ENCODE results near the gene GALNT9. TPM values are rescaled to one million over a fixed set of nuclear protein-coding genes. Genes with fewer than 3 reads are reported as not detected.

The GALNT9 gene
- polyA plus RNA-seq, 1 of the 3 experiments (the other 2 are of a cell fraction): not detected

GRCh38 chr12:132200800-132201199 lies 128.6 kb downstream of the GALNT9 start:
- no peak overlapping the region for H3K4me3 ChIP-seq (ENCODE audit: low read depth in 2 of 2, low read length in 1 of 2)
- H3K9ac ChIP-seq: no peak overlapping the region
- ChIA-PET CTCF (no interaction called here), POLR2A (no interaction called here)
- WGBS (ENCODE audit: low lambda C conversion rate): 58% methylated on average over 6 of the region's 19 CpGs
- no peaks in the 10 kb centered on the region for H3K9me2 ChIP-seq
- no peak overlapping the region for H2AFZ ChIP-seq (ENCODE audit: low read depth)
- H3K27ac ChIP-seq (ENCODE audit: low read depth in 2 of 2, low read length in 1 of 2): no peak overlapping the region
- H4K20me1 ChIP-seq (ENCODE audit: insufficient read depth): no peaks in the 10 kb centered on the region
- H3F3A ChIP-seq (replicated peaks; ENCODE audit: insufficient read depth): no peaks in the 10 kb centered on the region
- H3K4me1 ChIP-seq (ENCODE audit: control insufficient read depth in 1 of 2, insufficient read depth in 2 of 2, low read depth in 1 of 2, low read length in 1 of 2): no peaks in the 10 kb centered on the region; a peak in 1 of 4 replicates
- H3K4me2 ChIP-seq: no peak overlapping the region
- no peak for TF ChIP-seq TEAD4 (IDR thresholded peaks at IDR 0.05; ENCODE audit: borderline replicate concordance, insufficient read depth)
- TF ChIP-seq ELF1 (IDR thresholded peaks at IDR 0.05): no peak
- TF ChIP-seq GATA2 (CRISPR knock-in tag; IDR thresholded peaks at IDR 0.05): no peak
- no peak for TF ChIP-seq SIN3A (IDR thresholded peaks at IDR 0.05; ENCODE audit: borderline replicate concordance, low read depth, low read length)
- no peak for TF ChIP-seq POLR2AphosphoS5 (IDR thresholded peaks at IDR 0.05; ENCODE audit: low read depth, low read length)
- TF ChIP-seq CHD2 (IDR thresholded peaks at IDR 0.05; ENCODE audit: low read length, partially characterized antibody): no peak
- no peak for TF ChIP-seq TAF1 (IDR thresholded peaks at IDR 0.05; ENCODE audit: borderline replicate concordance, low read depth, low read length)
- TF ChIP-seq MEF2A (IDR thresholded peaks at IDR 0.05; ENCODE audit: borderline replicate concordance, low read depth): no peak
- TF ChIP-seq FOSL2 (IDR thresholded peaks at IDR 0.05; ENCODE audit: borderline replicate concordance, low read depth): no peak
- TF ChIP-seq GABPA (IDR thresholded peaks at IDR 0.05; ENCODE audit: low read depth): no peak
- TF ChIP-seq RFX5 (IDR thresholded peaks at IDR 0.05; ENCODE audit: low read length): no peak
- no peak for TF ChIP-seq EP300 (IDR thresholded peaks at IDR 0.05; ENCODE audit: borderline replicate concordance in 1 of 2, low read depth in 1 of 2, low read length in 1 of 2)
- TF ChIP-seq EZH2phosphoT487 (IDR thresholded peaks at IDR 0.05; ENCODE audit: borderline replicate concordance, low read depth): no peak
- TF ChIP-seq USF2 (IDR thresholded peaks at IDR 0.05; ENCODE audit: borderline replicate concordance, low read depth, low read length): no peak
- TF ChIP-seq SMC3 (IDR thresholded peaks at IDR 0.05; ENCODE audit: low read depth, low read length): no peak
- no peak for TF ChIP-seq MAX (IDR thresholded peaks at IDR 0.05; ENCODE audit: low read depth)
- no peak for TF ChIP-seq CTCF (IDR thresholded peaks at IDR 0.05)
- no peak for TF ChIP-seq RCOR1 (IDR thresholded peaks at IDR 0.05; ENCODE audit: low read length)
- peaks cover 98% of the 10 kb centered on the region for H3K27me3 ChIP-seq (ENCODE audit: insufficient read depth)
- H3K36me3 ChIP-seq (replicated peaks in 1 of 2; ENCODE audit: control insufficient read depth in 1 of 2, insufficient read depth in 2 of 2, low read length in 1 of 2): no peaks in the 10 kb centered on the region
- H3K79me2 ChIP-seq (ENCODE audit: insufficient read depth): no peaks in the 10 kb centered on the region
- no peak for DNase-seq
- no peaks in the 10 kb centered on the region for H3K9me3 ChIP-seq

Data from SK-N-SH (cell line).